NCI-H510A treated with DMSO at 0.1 percent for 48 hours (cell line): ENCODE data around the gene ANKRD45.
"Not testable (repeated sequence)": the region's sequence is repeated elsewhere in the genome, so short reads cannot be mapped to it uniquely, and the experiment has no call there.

Experiments used
- DNase-seq: peaks from one replicate; lab custom pipeline; 2025; lab: John Stamatoyannopoulos, UW

ANKRD45 gene

GRCh38 chr1:173572201-173572873 is 97.3 kb downstream of the ANKRD45 start:
- no peak for DNase-seq

- no peak for DNase-seq
Observed at GRCh38 chr1:173570370-173571007, 99.2 kb downstream of the ANKRD45 start.

- no peak for DNase-seq
Observed at GRCh38 chr1:173568483-173568882, 101.2 kb downstream of the ANKRD45 start.

GRCh38 chr1:173563846-173564245 is 105.8 kb downstream of the ANKRD45 start:
- not testable (repeated sequence) for DNase-seq

DNA sequence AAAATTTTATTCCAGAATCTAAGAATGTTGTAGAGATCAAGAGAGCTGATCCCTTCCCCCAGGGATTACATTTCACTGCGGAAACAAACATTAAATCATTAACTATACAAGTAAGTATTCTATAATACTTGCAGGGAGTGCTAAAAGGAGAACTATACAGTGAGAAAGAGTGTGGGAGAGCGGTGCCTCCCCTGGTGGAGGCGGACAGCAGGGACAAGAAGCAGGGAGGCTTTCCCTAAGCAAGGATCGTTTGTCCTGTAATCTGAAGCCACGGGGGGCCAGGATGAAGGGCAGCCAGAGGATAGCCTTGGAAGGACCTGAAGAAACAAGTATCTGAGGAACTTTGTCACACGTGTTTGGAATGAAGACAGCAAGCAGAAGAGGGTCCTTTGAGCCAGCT is 106.8 kb downstream of the ANKRD45 start:
- no peak for DNase-seq

DNA sequence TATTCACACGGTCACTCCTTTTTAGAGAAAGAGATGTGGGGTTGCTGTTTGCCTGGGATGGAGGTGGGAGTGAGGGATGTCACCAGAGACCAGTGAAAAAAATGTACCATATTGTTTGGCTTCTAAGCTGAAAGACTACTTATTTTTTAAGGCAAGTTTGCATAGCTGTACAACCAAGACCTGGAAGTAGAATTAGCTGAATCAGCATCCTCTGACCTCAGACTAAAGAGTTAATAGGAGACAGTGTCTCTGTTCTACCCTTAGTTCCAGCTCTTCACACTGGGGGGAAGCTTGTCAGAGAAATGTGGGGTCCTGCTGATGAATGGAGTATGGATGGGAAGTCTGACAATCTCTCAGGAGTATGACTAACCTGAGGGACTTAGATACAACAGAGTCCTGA is 108.4 kb downstream of the ANKRD45 start:
- no peak for DNase-seq

GRCh38 chr1:173560285-173560880 is 109.3 kb downstream of the ANKRD45 start:
- DNase-seq: no peak
